H1 (cell line): ENCODE measurements around the gene SPOP. TPM values are rescaled to one million over a fixed set of nuclear protein-coding genes. Genes with fewer than 3 reads are reported as not detected.

Source experiments
- CTCF ChIA-PET: fragments of 300-600 bp; sonication (Branson Sonifier 250); formaldehyde crosslinking; loops from one replicate; lab custom pipeline; 2021; ENCODE audit not compliant: partially characterized antibody; lab: Charles Lee
- POLR2A ChIA-PET: fragments of 300-600 bp; sonication (Branson Sonifier 250); formaldehyde crosslinking; loops from one replicate; lab custom pipeline; 2021; ENCODE audit warnings: inconsistent platforms; ENCODE audit not compliant: partially characterized antibody; lab: Charles Lee
- DNase-seq, 2 experiments: peaks; one replicate each; pipeline versions ENCODE4 v3.0.0 to v3.0.0-alpha.2; 2010 to 2022; ENCODE audit warnings: low spot score in 2 of 2, low read depth in 1 of 2, mixed read lengths in 1 of 2
- FAIRE-seq: peaks from 2 replicates; lab custom pipeline; 2011; peaks lifted over from hg19 to GRCh38; lab: Jason Lieb, UNC
- H2AFZ ChIP-seq: 2 replicates; pipeline ENCODE4 v1.8.1; 2012; ENCODE audit warnings: low read length, inconsistent platforms
- H2AK5ac ChIP-seq: 2 replicates; pipeline ENCODE4 v1.6.1; 2013; ENCODE audit warnings: low read depth, low read length
- H2BK120ac ChIP-seq: replicated peaks from 2 replicates; pipeline ENCODE3; 2013; ENCODE audit warnings: low read depth, low read length, inconsistent platforms
- H2BK12ac ChIP-seq: 2 replicates; pipeline ENCODE4 v1.6.1; 2013; ENCODE audit warnings: low read depth, low read length
- H2BK15ac ChIP-seq: 2 replicates; pipeline ENCODE4 v1.6.1; 2013; ENCODE audit warnings: low read length
- H2BK20ac ChIP-seq: 2 replicates; pipeline ENCODE4 v1.6.1; 2013; ENCODE audit warnings: low read length
- H2BK5ac ChIP-seq: 2 replicates; pipeline ENCODE4 v1.6.1; 2013; ENCODE audit warnings: low read depth, low read length
- H3K14ac ChIP-seq: 2 replicates; pipeline ENCODE4 v1.6.1; 2013; ENCODE audit warnings: inconsistent platforms; ENCODE audit not compliant: insufficient read length
- H3K18ac ChIP-seq: 2 replicates; pipeline ENCODE4 v1.6.1; 2013; ENCODE audit warnings: low read length; ENCODE audit errors: extremely low read depth
- H3K23ac ChIP-seq: 2 replicates; pipeline ENCODE4 v1.6.1; 2013; ENCODE audit warnings: inconsistent platforms; ENCODE audit not compliant: insufficient read length
- H3K23me2 ChIP-seq: 2 replicates; pipeline ENCODE4 v1.6.1; 2013; ENCODE audit warnings: low read depth, low read length
- H3K27ac ChIP-seq: 2 replicates; pipeline ENCODE4 v1.6.1; 2011; ENCODE audit warnings: low read depth, low read length, inconsistent platforms
- H3K27me3 ChIP-seq, 4 experiments: replicated peaks in 1 of 4; 1 replicate in 1 of 4; 2 replicates in 3 of 4; pipeline versions ENCODE4 v1.6.1 to v1.8.1; 2011 to 2013; ENCODE audit warnings: low read length in 3 of 4, mild to moderate bottlenecking in 3 of 4, inconsistent platforms in 2 of 4, mixed read lengths in 2 of 4, moderate library complexity in 1 of 4; ENCODE audit not compliant: control insufficient read depth in 3 of 4, insufficient read depth in 3 of 4; ENCODE audit errors: extremely low read depth in 1 of 4
- H3K36me3 ChIP-seq, 4 experiments: 2 replicates each; pipeline versions ENCODE4 v1.6.1 to v1.8.1; 2011 to 2013; ENCODE audit warnings: mild to moderate bottlenecking in 4 of 4, low read length in 3 of 4, moderate library complexity in 2 of 4, control low read depth in 1 of 4, inconsistent platforms in 1 of 4; ENCODE audit not compliant: insufficient read depth in 4 of 4, control insufficient read depth in 2 of 4
- H3K4ac ChIP-seq: replicated peaks from 2 replicates; pipeline ENCODE3; 2013; ENCODE audit warnings: low read length, low read depth, mixed read lengths, inconsistent platforms; ENCODE audit not compliant: insufficient read length
- H3K4me1 ChIP-seq, 4 experiments: replicated peaks in 1 of 4; 1 replicate in 1 of 4; 2 replicates in 3 of 4; pipeline versions ENCODE4 v1.6.1 to v1.8.1; 2011 to 2013; ENCODE audit warnings: low read length in 3 of 4, inconsistent platforms in 2 of 4, mixed read lengths in 1 of 4; ENCODE audit not compliant: insufficient read depth in 4 of 4, control insufficient read depth in 3 of 4
- H3K4me2 ChIP-seq, 2 experiments: 2 replicates each; pipeline versions ENCODE4 v1.6.1 to v1.8.1; 2011 to 2013; ENCODE audit warnings: low read depth in 2 of 2, low read length in 2 of 2, control low read depth in 1 of 2, inconsistent platforms in 1 of 2, mild to moderate bottlenecking in 1 of 2; ENCODE audit not compliant: insufficient read depth in 1 of 2
- H3K4me3 ChIP-seq, 4 experiments: fragments of 200-600, 300-600 bp in 1 of 4; sonication (generic), shearing (Covaris generic), sonication (Bioruptor Twin) in 1 of 4; 2 replicates each; pipeline versions ENCODE4 v1.5.1 to v1.8.1; 2011 to 2016; ENCODE audit warnings: low read length in 4 of 4, low read depth in 3 of 4, control low read depth in 2 of 4, inconsistent platforms in 2 of 4, mild to moderate bottlenecking in 2 of 4, mixed read lengths in 1 of 4, moderate library complexity in 1 of 4; ENCODE audit not compliant: insufficient read depth in 2 of 4; ENCODE audit errors: extremely low read depth in 1 of 4
- H3K56ac ChIP-seq: replicated peaks from 2 replicates; pipeline ENCODE3; 2013; ENCODE audit warnings: low read depth, mild to moderate bottlenecking, mixed read lengths, low read length, inconsistent platforms; ENCODE audit not compliant: insufficient read length
- H3K79me1 ChIP-seq: 2 replicates; pipeline ENCODE4 v1.6.1; 2013; ENCODE audit warnings: low read depth, low read length, control low read depth
- H3K79me2 ChIP-seq, 2 experiments: 2 replicates each; pipeline versions ENCODE4 v1.6.1 to v1.8.1; 2012 to 2013; ENCODE audit warnings: low read length in 2 of 2, mild to moderate bottlenecking in 2 of 2, inconsistent platforms in 1 of 2; ENCODE audit not compliant: insufficient read depth in 2 of 2, control insufficient read depth in 1 of 2
- H3K9ac ChIP-seq, 4 experiments: replicated peaks in 1 of 4; 1 replicate in 1 of 4; 2 replicates in 3 of 4; pipeline versions ENCODE4 v1.6.1 to v1.8.1; 2011 to 2013; ENCODE audit warnings: low read depth in 3 of 4, low read length in 3 of 4, control low read depth in 2 of 4, mild to moderate bottlenecking in 2 of 4, moderate library complexity in 2 of 4, inconsistent platforms in 1 of 4; ENCODE audit errors: extremely low read depth in 1 of 4
- H3K9me3 ChIP-seq, 2 experiments: 2 replicates each; pipeline versions ENCODE4 v1.6.1 to v1.8.1; 2012 to 2013; ENCODE audit warnings: mild to moderate bottlenecking in 2 of 2, moderate library complexity in 2 of 2, control low read depth in 1 of 2, inconsistent platforms in 1 of 2, low read depth in 1 of 2, low read length in 1 of 2, mixed read lengths in 1 of 2; ENCODE audit not compliant: insufficient read depth in 2 of 2
- H4K20me1 ChIP-seq, 2 experiments: replicated peaks in 1 of 2; 2 replicates each; pipeline versions ENCODE3 to v1.8.1; 2011 to 2013; ENCODE audit warnings: inconsistent platforms in 2 of 2, low read length in 2 of 2, mild to moderate bottlenecking in 1 of 2; ENCODE audit not compliant: insufficient read depth in 2 of 2, control insufficient read depth in 1 of 2
- H4K5ac ChIP-seq: 2 replicates; pipeline ENCODE4 v1.6.1; 2013; ENCODE audit warnings: low read length, low read depth, mixed read lengths, inconsistent platforms; ENCODE audit not compliant: insufficient read length
- H4K8ac ChIP-seq: 2 replicates; pipeline ENCODE4 v1.8.0; 2013; ENCODE audit warnings: mild to moderate bottlenecking, moderate library complexity, low read length, inconsistent platforms; ENCODE audit not compliant: insufficient read depth; ENCODE audit errors: extremely low read depth
- H4K91ac ChIP-seq: replicated peaks from 2 replicates; pipeline ENCODE3; 2013; ENCODE audit warnings: low read length, mixed read lengths, inconsistent platforms; ENCODE audit not compliant: insufficient read length
- BACH1 ChIP-seq: IDR thresholded peaks from 2 replicates; pipeline ENCODE4 v1.6.1; 2012; ENCODE audit warnings: low read length, improper control_type of control experiment
- CBX8 ChIP-seq: fragments of 300-800, 300-1000 bp; sonication (generic); IDR thresholded peaks from 2 replicates; pipeline ENCODE4 v1.7.1; 2016; ENCODE audit warnings: low read depth, low read length, borderline replicate concordance
- E2F6 ChIP-seq: IDR thresholded peaks from 2 replicates; pipeline ENCODE4 v1.6.1; 2012; ENCODE audit warnings: inconsistent platforms
- EZH2 ChIP-seq: fragments of 200-600 bp; sonication (generic); IDR thresholded peaks from 2 replicates; pipeline ENCODE4 v1.7.1; 2012; ENCODE audit warnings: low read depth, mild to moderate bottlenecking, moderate library complexity, low read length, inconsistent platforms; ENCODE audit not compliant: severe bottlenecking
- HDAC6 ChIP-seq: IDR thresholded peaks from one replicate; pipeline ENCODE4 v1.7.1; 2012; ENCODE audit warnings: low read depth, mild to moderate bottlenecking, inconsistent platforms, low read length, moderate library complexity
- SIRT6 ChIP-seq: IDR thresholded peaks from one replicate; pipeline ENCODE4 v1.7.1; 2012; ENCODE audit warnings: low read length, inconsistent platforms
- SP1 ChIP-seq: IDR thresholded peaks from 2 replicates; pipeline ENCODE4 v1.6.1; 2011; ENCODE audit warnings: low read depth, low read length
- SP4 ChIP-seq: IDR thresholded peaks from 2 replicates; pipeline ENCODE4 v1.6.1; 2012; ENCODE audit warnings: low read length, inconsistent platforms
- WGBS, 2 experiments: shearing (Covaris generic) in 1 of 2; methylation state at CpG; one replicate each; pipeline versions ENCODE4 v1.1.6 to v1.1.7; 2013 to 2015; ENCODE audit warnings: low lambda C conversion rate in 2 of 2, mixed read lengths in 2 of 2, inconsistent platforms in 1 of 2, low coverage in 1 of 2, missing lambda C conversion rate in 1 of 2; ENCODE audit not compliant: insufficient replicate concordance in 2 of 2, insufficient coverage in 1 of 2, insufficient read length in 1 of 2; ENCODE audit errors: extremely low coverage in 1 of 2, missing lambda C conversion rate in 1 of 2; 5-methylcytosine and 5-hydroxymethylcytosine counted together
- polyA plus RNA-seq, 7 experiments: library from polyadenylated mRNA; depleted of rRNA in 3 of 7; stranded (reverse) in 5 of 7; unstranded in 2 of 7; fragments of >200 nt in 5 of 7; fragments of 200-250 nt in 2 of 7; gene quantifications; 1 replicate in 5 of 7; 2 replicates in 1 of 7; 4 replicates in 1 of 7; pipeline versions ENCODE4 v1.2.1 to v1.2.3, GENCODE V29; 2011 to 2013; ENCODE audit warnings: missing spikeins in 2 of 7, mixed read lengths in 2 of 7
- total RNA-seq: library from RNA; stranded (reverse); fragmentation: NEBNext Ultra II Directional; extraction: Animal tissue kit (Norgen Biotek cat#: 25700); gene quantifications from 2 replicates; pipeline ENCODE4 v1.2.1, GENCODE V29; 2021
- TF ChIP-seq, protein P1 (sequence below), 3 experiments: IDR thresholded peaks; 1 replicate in 2 of 3; 2 replicates in 1 of 3; pipeline versions ENCODE4 v1.5.1 to v1.6.1; 2011; ENCODE audit warnings: low read length in 3 of 3, mild to moderate bottlenecking in 3 of 3, inconsistent platforms in 2 of 3, low read depth in 1 of 3, moderate library complexity in 1 of 3; ENCODE audit not compliant: insufficient read depth in 1 of 3; ENCODE audit errors: control extremely low read depth in 1 of 3

SPOP gene
- total and polyA plus RNA-seq, 2 of the 8 experiments (the other 6 are each of a cell fraction or from before 2014, with no cell fraction given): 13.3 to 25.6 TPM

DNA sequence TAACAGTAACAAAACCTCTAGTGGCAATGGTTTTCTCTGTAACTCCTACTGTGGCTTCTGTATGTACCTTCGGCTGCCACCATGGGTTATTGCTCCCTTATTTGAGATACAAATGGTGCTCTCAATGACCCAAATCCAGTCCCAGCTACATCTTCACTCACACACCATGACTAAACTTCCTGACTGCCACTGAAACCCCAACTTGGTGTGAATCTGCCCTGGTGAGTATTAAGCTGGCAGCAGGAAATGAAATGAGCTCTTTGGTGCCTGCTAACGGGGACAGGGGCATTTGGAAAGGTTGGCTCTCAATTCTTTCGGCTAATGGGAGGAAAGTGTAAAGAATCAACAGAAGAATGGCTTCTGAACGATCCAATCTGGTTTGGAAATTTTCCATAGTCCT is 37.3 kb upstream of the SPOP start:
- H3K23ac ChIP-seq: no peak overlapping the region
- H3K4me1 ChIP-seq: no peaks in the 10 kb centered on the region
- H3K9me3 ChIP-seq: no peaks in the 10 kb centered on the region
- H2BK20ac ChIP-seq: no peak overlapping the region
- 78% methylated on average over 4 of the region's 4 CpGs; no CpG with 5 or more reads in 1 of the 2 experiments for WGBS, 2 experiments
- POLR2A ChIA-PET: interaction anchor here (0.7 to 1.3 kb wide), 3 partner anchors 9 to 73 kb away, joined by 3 to 6 read pairs (median 5); partner anchors contain the start of genes FAM117A and KAT7
- H3K14ac ChIP-seq: no peak overlapping the region
- CTCF ChIA-PET: interaction anchor here (0.6 to 1.6 kb wide), 6 partner anchors 8 to 566 kb away, joined by 3 to 7 read pairs (median 4); no protein-coding TSS in a partner anchor
- no peak overlapping the region for H2BK120ac ChIP-seq
- H4K5ac ChIP-seq: no peak overlapping the region
- no peaks in the 10 kb centered on the region for H3K27me3 ChIP-seq
- no peak overlapping the region for H2BK12ac ChIP-seq
- H3K4me2 ChIP-seq: no peak overlapping the region
- no peaks in the 10 kb centered on the region for H4K20me1 ChIP-seq
- no peak overlapping the region for H2AK5ac ChIP-seq
- no peaks in the 10 kb centered on the region for H3K79me2 ChIP-seq
- no peak overlapping the region for H3K56ac ChIP-seq
- no peak overlapping the region for H3K4ac ChIP-seq
- no peak overlapping the region for H3K27ac ChIP-seq
- DNase-seq: no peak
- no peak overlapping the region for H2AFZ ChIP-seq
- no peak overlapping the region for H3K4me3 ChIP-seq
- no peak overlapping the region for H4K91ac ChIP-seq
- no peak overlapping the region for H2BK5ac ChIP-seq
- no peaks in the 10 kb centered on the region for H3K79me1 ChIP-seq
- H3K23me2 ChIP-seq: no peaks in the 10 kb centered on the region
- H4K8ac ChIP-seq: no peak overlapping the region
- H3K9ac ChIP-seq: no peak overlapping the region
- no peak for FAIRE-seq
- no peak overlapping the region for H2BK15ac ChIP-seq
- H3K18ac ChIP-seq: no peak overlapping the region
- H3K36me3 ChIP-seq: peaks cover 25 to 58% (median 47%) of the 10 kb centered on the region in 4 experiments
- TF ChIP-seq BACH1 (no peak), E2F6 (no peak), SP1 (no peak), CBX8 (no peak), SIRT6 (no peak), HDAC6 (no peak), EZH2 (no peak), SP4 (no peak)
- TF ChIP-seq, protein P1, sequence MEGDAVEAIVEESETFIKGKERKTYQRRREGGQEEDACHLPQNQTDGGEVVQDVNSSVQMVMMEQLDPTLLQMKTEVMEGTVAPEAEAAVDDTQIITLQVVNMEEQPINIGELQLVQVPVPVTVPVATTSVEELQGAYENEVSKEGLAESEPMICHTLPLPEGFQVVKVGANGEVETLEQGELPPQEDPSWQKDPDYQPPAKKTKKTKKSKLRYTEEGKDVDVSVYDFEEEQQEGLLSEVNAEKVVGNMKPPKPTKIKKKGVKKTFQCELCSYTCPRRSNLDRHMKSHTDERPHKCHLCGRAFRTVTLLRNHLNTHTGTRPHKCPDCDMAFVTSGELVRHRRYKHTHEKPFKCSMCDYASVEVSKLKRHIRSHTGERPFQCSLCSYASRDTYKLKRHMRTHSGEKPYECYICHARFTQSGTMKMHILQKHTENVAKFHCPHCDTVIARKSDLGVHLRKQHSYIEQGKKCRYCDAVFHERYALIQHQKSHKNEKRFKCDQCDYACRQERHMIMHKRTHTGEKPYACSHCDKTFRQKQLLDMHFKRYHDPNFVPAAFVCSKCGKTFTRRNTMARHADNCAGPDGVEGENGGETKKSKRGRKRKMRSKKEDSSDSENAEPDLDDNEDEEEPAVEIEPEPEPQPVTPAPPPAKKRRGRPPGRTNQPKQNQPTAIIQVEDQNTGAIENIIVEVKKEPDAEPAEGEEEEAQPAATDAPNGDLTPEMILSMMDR (IDR thresholded peaks at IDR 0.05; ENCODE audit: control extremely low read depth in 1 of 3, insufficient read depth in 1 of 3, low read depth in 1 of 3, low read length in 3 of 3): no peak
